ENCODE results near the gene FAR2. TPM values are rescaled to one million over a fixed set of nuclear protein-coding genes. Genes with fewer than 3 reads are reported as not detected.

FAR2 gene
- total and polyA plus RNA-seq, 2 experiments from 2014 or later, result 18.7 to 22.6 TPM

- H3K4me1 ChIP-seq (ENCODE audit: insufficient read depth), result no peaks in the 10 kb centered on the region
These were observed 129.8 kb downstream of the FAR2 start for GRCh38 chr12:29278673-29279420.

More at GRCh38 chr12:29278673-29279420, 129.8 kb downstream of the FAR2 start:
- H3K27ac ChIP-seq (ENCODE audit: low read depth), result no peak overlapping the region
- H4K20me1 ChIP-seq (replicated peaks; ENCODE audit: insufficient read depth), result no peaks in the 10 kb centered on the region
- no peak overlapping the region for H3K4me3 ChIP-seq
- H3F3A ChIP-seq (replicated peaks; ENCODE audit: low read depth), result no peaks in the 10 kb centered on the region
- H3K36me3 ChIP-seq (ENCODE audit: insufficient read depth), result no peaks in the 10 kb centered on the region
- no peak overlapping the region for H3K4me2 ChIP-seq
- TF ChIP-seq CREB1 (CRISPR knock-in tag; IDR thresholded peaks at IDR 0.05; ENCODE audit: low read depth) (no peak), NANOG (IDR thresholded peaks at IDR 0.05; ENCODE audit: borderline replicate concordance) (no peak), EZH2 (IDR thresholded peaks at IDR 0.05; ENCODE audit: low read depth, unreplicated experiment) (no peak), ETS1 (IDR thresholded peaks at IDR 0.05) (no peak), ZNF331 (CRISPR knock-in tag; IDR thresholded peaks at IDR 0.05; ENCODE audit: low read depth) (no peak), ZNF114 (CRISPR knock-in tag; IDR thresholded peaks at IDR 0.05) (no peak), STAT1 (IDR thresholded peaks at IDR 0.05; ENCODE audit: unreplicated experiment) (no peak), POLR2AphosphoS5 (IDR thresholded peaks at IDR 0.05; ENCODE audit: low read depth) (no peak), JUNB (IDR thresholded peaks at IDR 0.05; ENCODE audit: unreplicated experiment) (no peak), CTCF (conservative IDR thresholded peaks at IDR 0.05; ENCODE audit: low read depth in 2 of 2) (no peak), EZH2phosphoT487 (IDR thresholded peaks at IDR 0.05; ENCODE audit: unreplicated experiment) (no peak)
- TF ChIP-seq, protein P1, sequence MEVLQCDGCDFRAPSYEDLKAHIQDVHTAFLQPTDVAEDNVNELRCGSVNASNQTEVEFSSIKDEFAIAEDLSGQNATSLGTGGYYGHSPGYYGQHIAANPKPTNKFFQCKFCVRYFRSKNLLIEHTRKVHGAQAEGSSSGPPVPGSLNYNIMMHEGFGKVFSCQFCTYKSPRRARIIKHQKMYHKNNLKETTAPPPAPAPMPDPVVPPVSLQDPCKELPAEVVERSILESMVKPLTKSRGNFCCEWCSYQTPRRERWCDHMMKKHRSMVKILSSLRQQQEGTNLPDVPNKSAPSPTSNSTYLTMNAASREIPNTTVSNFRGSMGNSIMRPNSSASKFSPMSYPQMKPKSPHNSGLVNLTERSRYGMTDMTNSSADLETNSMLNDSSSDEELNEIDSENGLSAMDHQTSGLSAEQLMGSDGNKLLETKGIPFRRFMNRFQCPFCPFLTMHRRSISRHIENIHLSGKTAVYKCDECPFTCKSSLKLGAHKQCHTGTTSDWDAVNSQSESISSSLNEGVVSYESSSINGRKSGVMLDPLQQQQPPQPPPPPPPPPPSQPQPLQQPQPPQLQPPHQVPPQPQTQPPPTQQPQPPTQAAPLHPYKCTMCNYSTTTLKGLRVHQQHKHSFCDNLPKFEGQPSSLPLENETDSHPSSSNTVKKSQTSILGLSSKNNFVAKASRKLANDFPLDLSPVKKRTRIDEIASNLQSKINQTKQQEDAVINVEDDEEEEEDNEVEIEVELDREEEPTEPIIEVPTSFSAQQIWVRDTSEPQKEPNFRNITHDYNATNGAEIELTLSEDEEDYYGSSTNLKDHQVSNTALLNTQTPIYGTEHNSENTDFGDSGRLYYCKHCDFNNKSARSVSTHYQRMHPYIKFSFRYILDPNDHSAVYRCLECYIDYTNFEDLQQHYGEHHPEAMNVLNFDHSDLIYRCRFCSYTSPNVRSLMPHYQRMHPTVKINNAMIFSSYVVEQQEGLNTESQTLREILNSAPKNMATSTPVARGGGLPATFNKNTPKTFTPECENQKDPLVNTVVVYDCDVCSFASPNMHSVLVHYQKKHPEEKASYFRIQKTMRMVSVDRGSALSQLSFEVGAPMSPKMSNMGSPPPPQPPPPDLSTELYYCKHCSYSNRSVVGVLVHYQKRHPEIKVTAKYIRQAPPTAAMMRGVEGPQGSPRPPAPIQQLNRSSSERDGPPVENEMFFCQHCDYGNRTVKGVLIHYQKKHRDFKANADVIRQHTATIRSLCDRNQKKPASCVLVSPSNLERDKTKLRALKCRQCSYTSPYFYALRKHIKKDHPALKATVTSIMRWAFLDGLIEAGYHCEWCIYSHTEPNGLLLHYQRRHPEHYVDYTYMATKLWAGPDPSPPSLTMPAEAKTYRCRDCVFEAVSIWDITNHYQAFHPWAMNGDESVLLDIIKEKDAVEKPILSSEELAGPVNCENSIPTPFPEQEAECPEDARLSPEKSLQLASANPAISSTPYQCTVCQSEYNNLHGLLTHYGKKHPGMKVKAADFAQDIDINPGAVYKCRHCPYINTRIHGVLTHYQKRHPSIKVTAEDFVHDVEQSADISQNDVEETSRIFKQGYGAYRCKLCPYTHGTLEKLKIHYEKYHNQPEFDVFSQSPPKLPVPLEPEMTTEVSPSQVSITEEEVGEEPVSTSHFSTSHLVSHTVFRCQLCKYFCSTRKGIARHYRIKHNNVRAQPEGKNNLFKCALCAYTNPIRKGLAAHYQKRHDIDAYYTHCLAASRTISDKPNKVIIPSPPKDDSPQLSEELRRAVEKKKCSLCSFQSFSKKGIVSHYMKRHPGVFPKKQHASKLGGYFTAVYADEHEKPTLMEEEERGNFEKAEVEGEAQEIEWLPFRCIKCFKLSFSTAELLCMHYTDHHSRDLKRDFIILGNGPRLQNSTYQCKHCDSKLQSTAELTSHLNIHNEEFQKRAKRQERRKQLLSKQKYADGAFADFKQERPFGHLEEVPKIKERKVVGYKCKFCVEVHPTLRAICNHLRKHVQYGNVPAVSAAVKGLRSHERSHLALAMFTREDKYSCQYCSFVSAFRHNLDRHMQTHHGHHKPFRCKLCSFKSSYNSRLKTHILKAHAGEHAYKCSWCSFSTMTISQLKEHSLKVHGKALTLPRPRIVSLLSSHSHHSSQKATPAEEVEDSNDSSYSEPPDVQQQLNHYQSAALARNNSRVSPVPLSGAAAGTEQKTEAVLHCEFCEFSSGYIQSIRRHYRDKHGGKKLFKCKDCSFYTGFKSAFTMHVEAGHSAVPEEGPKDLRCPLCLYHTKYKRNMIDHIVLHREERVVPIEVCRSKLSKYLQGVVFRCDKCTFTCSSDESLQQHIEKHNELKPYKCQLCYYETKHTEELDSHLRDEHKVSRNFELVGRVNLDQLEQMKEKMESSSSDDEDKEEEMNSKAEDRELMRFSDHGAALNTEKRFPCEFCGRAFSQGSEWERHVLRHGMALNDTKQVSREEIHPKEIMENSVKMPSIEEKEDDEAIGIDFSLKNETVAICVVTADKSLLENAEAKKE (CRISPR knock-in tag; IDR thresholded peaks at IDR 0.05), result no peak
- TF ChIP-seq, protein P2, sequence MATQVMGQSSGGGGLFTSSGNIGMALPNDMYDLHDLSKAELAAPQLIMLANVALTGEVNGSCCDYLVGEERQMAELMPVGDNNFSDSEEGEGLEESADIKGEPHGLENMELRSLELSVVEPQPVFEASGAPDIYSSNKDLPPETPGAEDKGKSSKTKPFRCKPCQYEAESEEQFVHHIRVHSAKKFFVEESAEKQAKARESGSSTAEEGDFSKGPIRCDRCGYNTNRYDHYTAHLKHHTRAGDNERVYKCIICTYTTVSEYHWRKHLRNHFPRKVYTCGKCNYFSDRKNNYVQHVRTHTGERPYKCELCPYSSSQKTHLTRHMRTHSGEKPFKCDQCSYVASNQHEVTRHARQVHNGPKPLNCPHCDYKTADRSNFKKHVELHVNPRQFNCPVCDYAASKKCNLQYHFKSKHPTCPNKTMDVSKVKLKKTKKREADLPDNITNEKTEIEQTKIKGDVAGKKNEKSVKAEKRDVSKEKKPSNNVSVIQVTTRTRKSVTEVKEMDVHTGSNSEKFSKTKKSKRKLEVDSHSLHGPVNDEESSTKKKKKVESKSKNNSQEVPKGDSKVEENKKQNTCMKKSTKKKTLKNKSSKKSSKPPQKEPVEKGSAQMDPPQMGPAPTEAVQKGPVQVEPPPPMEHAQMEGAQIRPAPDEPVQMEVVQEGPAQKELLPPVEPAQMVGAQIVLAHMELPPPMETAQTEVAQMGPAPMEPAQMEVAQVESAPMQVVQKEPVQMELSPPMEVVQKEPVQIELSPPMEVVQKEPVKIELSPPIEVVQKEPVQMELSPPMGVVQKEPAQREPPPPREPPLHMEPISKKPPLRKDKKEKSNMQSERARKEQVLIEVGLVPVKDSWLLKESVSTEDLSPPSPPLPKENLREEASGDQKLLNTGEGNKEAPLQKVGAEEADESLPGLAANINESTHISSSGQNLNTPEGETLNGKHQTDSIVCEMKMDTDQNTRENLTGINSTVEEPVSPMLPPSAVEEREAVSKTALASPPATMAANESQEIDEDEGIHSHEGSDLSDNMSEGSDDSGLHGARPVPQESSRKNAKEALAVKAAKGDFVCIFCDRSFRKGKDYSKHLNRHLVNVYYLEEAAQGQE (IDR thresholded peaks at IDR 0.05; ENCODE audit: unreplicated experiment), result no peak
- no peak overlapping the region for H3K27ac Mint-ChIP-seq
- peaks cover 4% of the 10 kb centered on the region for H3K27me3 Mint-ChIP-seq (ENCODE audit: insufficient read depth, low read depth, poor library complexity)
- no peaks in the 10 kb centered on the region for H3K9me2 ChIP-seq (ENCODE audit: insufficient read depth)
- peaks cover 5% of the 10 kb centered on the region; the same call in 1 of the 3 replicates for H3K4me1 Mint-ChIP-seq
- no peaks in the 10 kb centered on the region for H3K27me3 ChIP-seq (ENCODE audit: insufficient read depth)
- no peak overlapping the region for H3K4me3 Mint-ChIP-seq
- H3K79me2 ChIP-seq (replicated peaks; ENCODE audit: insufficient read depth), result no peaks in the 10 kb centered on the region
- H3K36me3 Mint-ChIP-seq (ENCODE audit: low read depth), result peaks cover 3% of the 10 kb centered on the region; the same call in 1 of the 3 replicates
- H3K9me3 Mint-ChIP-seq, result no peaks in the 10 kb centered on the region
- no peak for DNase-seq (ENCODE audit: low spot score)
- H2AFZ ChIP-seq, result no peak overlapping the region
- no peak for ATAC-seq

Data from GM23338 (cell line).